OCI-M1 (cell line): Measurements from ENCODE around the gene KRT80.

Experiments
- DNase-seq: peaks from one replicate; lab custom pipeline; 2025; lab: John Stamatoyannopoulos, UW

The KRT80 gene

GRCh38 chr12:52179396-52179973 lies 12.3 kb downstream of the KRT80 start:
- no peak for DNase-seq

GRCh38 chr12:52178984-52179383 lies 12.8 kb downstream of the KRT80 start:
- no peak for DNase-seq

DNA sequence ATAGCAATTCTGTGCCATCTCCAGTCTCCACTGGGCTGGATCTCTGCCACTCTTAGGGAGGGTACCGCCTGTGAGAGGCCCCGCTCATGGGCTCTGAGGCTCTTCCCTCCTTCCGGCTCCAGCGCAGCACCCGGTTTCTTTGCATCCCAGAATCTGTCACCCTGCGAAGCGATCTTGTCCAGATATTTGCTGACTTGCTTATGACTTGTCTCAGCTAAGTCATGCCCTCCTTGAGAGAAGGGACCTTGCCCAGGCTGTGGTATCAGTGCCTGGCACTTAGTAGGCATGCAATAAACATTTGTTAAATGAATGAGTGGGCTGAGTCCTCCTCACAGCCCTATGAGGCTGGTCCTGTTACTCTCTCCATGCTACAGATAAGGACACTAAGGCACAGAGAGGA lies 13.4 kb downstream of the KRT80 start:
- DNase-seq: no peak

DNA sequence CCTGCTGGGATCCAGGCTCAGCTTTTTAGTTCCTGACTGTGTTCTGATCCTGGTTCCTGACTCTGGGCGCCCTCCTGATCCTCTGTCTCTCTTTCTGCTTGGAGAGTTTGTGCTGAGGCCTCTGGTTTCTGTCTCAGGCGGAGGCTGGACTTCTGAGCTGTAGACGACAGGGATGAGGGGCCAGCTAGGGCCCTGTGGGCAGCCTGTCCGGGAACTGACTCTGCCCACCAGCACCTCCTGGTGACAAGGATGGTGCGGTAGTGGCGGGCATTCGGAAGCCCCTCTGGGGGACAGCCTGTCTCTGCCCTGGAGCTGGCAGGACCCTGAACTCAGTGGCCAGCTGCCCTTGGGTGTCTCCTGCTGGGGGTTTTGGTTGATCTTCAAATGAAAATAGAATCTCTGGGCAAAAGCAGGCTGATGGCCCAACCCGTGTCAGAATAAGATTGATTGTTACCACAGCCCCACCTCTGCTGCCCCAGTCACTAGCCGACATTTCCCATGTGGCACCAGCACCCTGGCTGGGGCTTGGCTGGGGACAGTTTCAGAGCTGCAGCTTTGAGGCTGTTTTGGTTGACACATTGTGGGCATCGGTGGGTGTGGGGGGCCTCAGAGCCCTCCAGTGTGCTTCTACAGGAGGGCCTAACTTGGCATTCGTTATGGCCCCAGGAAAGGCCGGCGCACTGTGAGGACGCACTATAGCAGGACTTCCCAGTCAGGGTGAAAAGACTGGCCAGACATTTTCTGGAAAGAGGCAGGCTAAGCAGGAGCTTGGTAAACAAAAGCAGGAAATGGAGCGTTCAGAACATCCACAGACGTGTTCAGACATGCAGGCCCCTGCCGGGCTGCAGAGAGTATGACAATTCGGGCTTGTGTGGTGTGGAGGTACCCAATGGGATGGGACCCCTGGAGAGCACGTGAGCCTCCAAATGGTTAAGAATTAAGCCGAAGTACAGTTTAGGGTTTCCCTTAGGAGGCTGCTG lies 16.2 kb downstream of the KRT80 start:
- no peak for DNase-seq

DNA sequence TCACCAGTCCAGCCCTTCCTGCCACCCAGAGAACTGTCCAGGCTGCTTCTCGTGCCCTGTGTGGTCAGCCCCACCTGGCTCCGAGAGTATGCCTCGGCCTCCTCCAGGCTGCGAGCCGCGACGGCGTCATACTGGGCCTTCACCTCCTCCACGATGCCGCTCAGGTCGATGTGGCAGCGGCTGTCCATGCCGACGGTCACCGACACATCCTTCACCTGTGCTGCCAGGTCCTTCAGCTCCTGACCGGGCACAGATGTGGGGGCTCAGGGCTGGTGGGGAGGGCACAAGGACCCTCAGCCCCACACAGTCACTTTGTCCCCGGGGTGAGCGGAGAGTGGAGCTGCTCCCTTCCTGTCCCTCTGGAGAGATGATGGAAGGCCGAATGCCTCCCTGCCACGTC lies 18.3 kb downstream of the KRT80 start:
- no peak for DNase-seq

GRCh38 chr12:52172956-52173355 lies 18.9 kb downstream of the KRT80 start:
- no peak for DNase-seq

- peak; percentile 9 for DNase-seq
Measured at GRCh38 chr12:52171950-52172512, 19.8 kb downstream of the KRT80 start.

DNA sequence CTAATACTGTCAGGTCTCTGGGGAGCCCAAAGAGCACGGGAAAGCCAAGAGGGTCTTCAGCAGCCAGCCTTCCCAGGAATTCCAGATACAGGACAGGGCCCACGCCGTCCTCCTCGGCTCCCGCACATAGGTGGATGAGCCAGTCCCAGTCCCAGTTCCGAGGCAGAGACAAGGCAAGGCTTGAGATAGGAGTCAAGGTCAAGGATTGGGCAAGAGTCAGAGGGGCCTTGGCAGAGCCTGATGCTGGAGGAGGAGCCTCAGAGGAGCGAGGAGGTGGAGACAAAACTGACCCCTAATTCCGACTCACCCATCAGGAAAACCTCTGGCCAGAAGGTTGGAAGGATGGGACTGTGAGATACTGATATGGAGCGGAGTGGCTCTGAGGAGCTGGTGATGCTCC lies 21.0 kb downstream of the KRT80 start:
- no peak for DNase-seq

DNA sequence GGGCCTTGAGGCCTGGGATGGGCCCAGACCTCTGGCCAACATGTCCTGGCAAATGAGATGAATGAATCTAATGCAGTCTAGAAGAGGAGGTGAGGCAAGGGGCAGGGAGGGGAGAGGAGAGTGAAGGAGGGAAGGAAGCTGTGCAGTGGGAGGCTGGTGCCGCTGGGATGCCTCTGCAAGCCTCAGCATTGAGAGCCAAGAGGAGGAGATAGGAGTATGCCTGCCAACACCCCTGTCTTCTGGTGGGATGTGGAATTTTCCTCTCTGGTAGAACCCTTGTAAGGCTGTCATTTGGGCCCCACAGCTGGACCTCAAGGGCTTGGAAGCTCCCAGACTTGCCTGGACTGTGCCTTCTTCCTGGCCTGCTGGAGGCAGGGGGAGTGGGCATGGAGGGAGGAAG lies 21.9 kb downstream of the KRT80 start:
- DNase-seq: no peak

DNA sequence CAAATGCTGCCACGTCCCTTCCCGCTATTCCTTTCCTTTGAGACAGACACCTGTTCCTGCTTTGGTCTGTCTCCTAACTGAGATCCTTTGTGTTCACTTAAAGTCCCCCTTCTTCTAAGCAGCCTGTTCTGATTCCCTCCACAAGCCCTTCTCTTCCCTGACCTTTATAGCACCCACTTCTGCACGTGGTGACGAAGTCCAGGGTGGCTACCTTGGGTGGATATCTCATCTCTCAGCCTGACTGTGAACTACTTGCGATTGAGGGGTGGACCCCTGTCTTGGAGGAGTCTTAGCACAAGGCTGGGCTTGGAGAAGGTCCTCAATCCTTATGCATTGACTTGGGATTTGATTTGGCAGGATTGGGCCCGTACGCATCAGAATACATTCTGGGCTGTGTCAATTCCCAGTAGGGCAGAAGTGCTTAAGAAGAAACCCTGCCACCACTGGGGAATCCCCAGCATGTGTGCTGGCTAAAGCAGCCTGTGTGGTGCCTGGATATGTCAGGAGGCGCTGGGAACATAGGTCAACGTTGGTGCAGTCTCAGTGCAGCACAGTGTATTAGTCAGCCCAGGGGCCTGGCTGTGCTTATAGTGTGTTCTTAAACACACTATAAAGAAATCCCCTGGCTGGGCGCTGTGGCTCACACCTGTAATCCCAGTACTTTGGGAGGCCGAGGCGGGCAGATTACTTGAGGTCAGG lies 23.6 kb downstream of the KRT80 start:
- DNase-seq: no peak

GRCh38 chr12:52167526-52167925 lies 24.3 kb downstream of the KRT80 start:
- no peak for DNase-seq

DNA sequence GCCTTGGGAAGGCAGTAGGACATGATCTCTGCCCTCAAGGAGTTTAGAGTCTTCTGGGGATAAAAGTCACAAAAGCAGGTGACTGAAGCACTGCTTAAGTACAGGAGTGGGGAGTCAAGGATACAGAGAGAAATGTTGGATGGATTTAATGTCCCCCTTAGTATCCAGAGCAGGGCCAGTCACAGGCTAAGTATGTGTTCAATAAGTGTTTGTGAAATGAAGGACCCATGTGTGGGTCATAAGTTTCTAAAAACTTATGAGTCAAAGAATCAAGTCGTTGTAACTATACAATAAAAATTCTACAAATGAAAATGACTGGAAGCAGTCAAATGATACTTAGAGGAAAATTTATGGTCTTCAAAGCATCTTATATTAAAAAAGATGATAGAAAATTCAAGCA lies 25.1 kb downstream of the KRT80 start:
- no peak for DNase-seq

GRCh38 chr12:52165096-52165855 lies 26.5 kb downstream of the KRT80 start:
- no peak for DNase-seq

- DNase-seq: no peak
Measured at GRCh38 chr12:52164624-52165023, 27.2 kb downstream of the KRT80 start.

DNA sequence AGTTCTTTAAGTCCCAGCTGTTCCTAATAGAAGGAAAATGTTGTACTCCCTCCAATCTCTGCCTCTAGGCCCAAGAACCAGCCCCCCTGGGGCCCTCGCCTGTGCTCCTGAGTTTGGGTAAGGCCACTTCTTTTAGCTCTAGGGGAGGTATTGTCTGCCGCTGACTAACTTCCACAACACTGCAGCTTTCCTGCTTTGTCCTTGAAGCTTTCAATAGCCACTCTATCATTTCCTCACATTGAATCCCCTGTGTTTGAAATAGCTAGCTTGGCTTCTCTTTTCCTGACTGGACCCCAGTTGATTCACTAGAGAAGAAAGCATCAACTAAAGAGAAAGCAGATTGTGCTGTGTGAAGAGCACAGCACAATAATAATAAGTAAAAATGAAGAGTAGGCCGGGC lies 28.8 kb downstream of the KRT80 start:
- no peak for DNase-seq

DNA sequence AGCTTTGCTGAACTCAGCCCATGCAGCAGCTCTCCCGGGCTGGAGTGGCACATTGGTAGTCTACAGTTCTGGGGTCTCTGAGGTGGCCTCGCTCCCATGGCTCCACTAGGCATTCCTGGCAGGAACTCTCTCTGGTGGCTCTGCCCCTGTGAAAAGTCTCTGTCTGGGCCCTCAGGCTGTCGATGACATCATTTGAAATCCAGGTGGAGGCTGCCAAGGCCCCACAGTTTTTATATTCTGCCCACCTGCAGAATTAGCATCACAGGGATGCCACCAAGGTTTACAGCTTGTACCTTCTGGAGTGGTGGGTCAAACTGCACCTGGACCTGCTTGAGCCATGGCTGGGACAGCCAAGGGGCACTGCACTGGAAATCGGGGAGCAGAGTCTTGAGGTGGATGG lies 31.6 kb downstream of the KRT80 start:
- DNase-seq: no peak

DNA sequence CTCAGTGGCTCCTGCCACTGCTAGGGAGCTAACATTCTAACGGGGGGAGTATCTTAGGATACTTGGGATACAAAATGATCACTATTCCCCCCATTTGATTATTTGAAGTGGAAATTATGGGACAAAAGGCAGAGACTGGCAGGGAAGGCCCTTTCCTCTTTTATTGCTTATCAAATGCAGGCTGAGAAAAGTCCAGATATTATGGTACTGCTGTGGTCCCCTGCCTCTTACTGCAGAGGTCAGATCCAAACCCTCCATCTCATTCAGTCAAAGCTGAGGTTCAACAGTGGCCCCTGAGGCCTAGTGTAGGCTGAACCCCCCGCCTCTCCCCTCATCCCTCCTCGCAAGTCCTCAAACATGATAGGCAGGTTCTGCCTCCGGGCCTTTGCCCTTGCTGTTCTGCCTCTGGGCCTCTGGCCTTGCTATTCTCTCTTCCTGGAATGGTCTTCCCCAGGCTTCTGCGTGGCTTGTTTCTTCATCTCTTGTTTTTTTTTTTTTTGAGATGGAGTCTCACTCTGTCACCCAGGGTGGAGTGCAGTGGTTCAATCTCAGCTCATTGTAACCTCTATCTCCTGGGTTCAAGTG lies 34.2 kb downstream of the KRT80 start:
- DNase-seq: no peak

DNA sequence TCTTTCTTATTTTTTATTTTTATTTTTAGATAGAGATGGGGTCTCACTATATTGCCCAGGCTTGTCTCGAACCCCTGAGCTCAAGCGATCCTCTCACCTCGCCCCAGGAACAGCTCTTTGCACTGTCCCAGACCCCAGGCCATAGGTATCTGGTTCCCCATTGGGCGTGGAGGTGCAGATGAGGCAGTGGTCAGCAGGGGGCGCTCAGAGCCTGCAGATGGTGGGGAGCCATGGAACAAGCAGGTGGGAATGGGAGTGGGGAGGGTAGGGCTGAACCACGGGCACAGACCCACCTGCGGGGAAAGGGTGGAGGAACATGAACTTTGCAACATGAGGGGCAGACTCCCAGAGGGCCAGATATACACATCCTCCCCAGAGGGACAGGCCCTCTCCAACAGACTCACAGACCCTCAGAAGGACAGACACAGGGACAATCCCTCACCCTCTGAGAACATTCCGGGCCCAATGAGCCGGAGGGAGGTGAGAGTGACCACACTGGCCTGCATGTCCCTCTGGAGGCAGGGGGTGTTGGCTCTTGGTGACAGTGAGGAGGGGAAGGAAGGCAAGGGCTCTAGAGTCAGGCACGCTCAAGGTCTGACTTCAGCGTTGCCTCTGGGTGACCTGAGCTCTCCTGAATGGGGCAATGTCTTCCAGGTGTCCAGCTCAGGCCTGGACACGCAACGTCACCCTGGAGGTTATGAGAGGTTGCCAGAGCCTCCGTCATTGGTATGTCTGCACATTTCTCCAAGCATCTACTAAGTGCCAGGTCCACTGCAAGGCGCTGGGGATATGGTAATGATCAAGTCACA lies 34.9 kb downstream of the KRT80 start:
- DNase-seq: peak; percentile 73

DNA sequence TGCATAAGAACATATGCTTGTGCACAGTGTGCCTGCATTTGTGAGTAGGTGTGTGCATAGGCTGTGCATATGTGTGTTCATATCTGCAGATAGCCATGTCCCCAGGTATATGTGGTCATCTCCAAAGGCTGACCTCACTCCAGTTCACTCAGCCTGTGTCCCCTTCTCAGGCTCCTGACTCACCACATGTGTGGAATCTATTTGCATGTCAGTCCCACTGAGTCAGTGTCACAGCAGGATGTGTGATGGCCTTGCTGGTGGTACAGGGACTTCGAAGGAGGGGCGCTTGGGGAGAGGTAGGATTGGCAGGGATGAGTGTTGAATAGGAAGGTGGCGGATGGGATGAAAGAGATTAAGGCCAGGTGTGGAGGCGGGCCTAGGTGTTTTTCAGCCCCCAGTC lies 35.5 kb downstream of the KRT80 start:
- DNase-seq: no peak

DNA sequence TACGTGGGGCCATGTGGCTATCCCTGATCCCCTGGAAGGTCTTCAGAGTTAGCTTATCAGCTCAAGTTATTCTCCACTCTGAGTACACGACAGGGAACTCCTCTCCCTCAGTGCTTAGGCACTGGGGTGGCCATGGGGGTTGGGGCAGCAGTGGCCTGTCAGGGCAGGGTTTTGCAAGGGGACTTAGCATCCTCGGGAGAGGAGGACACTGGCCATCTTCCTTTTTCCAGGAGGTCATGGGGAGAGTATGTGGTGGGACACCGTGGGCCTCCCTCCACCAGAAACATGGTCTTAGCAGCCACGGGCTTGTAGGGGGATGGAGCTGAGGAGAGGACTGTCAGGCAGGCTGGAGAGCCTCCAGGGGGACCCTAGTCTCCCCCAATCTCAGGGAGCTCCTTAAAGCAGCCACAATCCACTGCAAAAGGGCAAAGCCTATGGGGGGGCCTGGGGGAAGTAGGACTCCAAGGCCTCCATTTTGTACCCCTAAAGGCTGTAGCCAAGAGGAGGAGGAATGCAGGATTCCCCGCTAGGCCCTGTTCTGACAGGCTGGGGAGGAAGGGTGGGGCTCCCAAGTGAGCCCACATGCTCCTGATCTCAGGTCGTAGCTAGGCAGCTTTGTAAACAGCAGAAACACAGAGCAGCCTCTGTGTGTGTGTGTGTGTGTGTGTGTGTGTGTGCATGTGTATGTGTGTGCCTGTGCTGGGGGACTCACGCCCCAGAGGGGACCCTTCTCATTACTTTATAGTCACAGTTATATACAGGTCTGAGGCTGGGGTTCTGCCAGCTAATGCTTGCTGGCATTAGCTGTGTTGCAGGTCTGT lies 36.6 kb downstream of the KRT80 start:
- no peak for DNase-seq
